Right lobe of liver (tissue), 4 donors: Measurements from ENCODE around the gene SMARCD2.

Experiments used
- POLR2A ChIP-seq: fragments of 450-650 bp; IDR thresholded peaks from one replicate; pipeline ENCODE4 v1.6.1; 2017; ENCODE audit warnings: antibody characterized with exemption, mild to moderate bottlenecking
- TF ChIP-seq, protein P1 (sequence below), 4 donors: fragments of 200-600 bp in 3 of 4; fragments of 450-650 bp in 1 of 4; IDR thresholded peaks; one replicate each; pipeline versions ENCODE4 v1.5.1 to v1.8.0; 2016 to 2022; ENCODE audit warnings: antibody characterized with exemption in 4 of 4, mild to moderate bottlenecking in 2 of 4
- donor health status: DM: no; HTN: no; CAD: no.
- donor health status: DM: no; HTN: no; CAD: no.
- donor health status: DM: no; HTN: yes; CAD: no.

DNA sequence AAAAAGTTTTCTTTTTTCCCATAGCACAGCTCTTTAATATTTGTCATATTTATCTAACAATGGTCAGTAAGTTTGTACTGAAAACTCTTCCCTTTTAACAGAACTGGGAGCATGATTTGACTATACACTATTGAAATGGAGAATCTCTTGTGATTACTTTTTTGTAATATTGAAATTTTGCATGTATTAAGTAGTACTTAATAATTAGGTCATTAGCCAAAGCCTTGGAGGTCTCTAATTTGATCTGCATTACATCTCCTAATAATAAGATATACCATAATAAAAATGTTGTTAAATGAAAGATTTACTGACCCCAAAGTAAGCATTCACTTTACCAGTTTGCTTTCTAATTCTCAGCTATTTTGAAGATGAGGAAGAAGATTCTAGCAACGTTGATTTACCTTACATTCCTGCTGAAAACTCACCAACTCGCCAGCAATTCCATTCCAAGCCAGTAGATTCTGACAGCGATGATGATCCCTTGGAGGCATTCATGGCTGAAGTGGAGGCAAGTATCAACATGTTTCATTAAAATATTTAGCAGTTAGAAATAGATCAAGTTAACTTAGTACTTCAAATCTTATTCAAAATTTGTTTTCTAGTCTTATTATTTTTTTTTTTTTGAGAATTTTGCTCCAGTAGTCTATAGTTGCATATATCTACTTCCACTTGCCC lies 50.3 kb downstream of the SMARCD2 start:
- TF ChIP-seq, protein P1, sequence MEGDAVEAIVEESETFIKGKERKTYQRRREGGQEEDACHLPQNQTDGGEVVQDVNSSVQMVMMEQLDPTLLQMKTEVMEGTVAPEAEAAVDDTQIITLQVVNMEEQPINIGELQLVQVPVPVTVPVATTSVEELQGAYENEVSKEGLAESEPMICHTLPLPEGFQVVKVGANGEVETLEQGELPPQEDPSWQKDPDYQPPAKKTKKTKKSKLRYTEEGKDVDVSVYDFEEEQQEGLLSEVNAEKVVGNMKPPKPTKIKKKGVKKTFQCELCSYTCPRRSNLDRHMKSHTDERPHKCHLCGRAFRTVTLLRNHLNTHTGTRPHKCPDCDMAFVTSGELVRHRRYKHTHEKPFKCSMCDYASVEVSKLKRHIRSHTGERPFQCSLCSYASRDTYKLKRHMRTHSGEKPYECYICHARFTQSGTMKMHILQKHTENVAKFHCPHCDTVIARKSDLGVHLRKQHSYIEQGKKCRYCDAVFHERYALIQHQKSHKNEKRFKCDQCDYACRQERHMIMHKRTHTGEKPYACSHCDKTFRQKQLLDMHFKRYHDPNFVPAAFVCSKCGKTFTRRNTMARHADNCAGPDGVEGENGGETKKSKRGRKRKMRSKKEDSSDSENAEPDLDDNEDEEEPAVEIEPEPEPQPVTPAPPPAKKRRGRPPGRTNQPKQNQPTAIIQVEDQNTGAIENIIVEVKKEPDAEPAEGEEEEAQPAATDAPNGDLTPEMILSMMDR (IDR thresholded peaks at IDR 0.05) = no peak
- no peak for TF ChIP-seq POLR2A
